DMS79 (cell line): ENCODE data around the gene SLC31A2.

Experiments used
- DNase-seq: peaks from one replicate; lab custom pipeline; 2025; lab: John Stamatoyannopoulos, UW

SLC31A2 gene

DNA sequence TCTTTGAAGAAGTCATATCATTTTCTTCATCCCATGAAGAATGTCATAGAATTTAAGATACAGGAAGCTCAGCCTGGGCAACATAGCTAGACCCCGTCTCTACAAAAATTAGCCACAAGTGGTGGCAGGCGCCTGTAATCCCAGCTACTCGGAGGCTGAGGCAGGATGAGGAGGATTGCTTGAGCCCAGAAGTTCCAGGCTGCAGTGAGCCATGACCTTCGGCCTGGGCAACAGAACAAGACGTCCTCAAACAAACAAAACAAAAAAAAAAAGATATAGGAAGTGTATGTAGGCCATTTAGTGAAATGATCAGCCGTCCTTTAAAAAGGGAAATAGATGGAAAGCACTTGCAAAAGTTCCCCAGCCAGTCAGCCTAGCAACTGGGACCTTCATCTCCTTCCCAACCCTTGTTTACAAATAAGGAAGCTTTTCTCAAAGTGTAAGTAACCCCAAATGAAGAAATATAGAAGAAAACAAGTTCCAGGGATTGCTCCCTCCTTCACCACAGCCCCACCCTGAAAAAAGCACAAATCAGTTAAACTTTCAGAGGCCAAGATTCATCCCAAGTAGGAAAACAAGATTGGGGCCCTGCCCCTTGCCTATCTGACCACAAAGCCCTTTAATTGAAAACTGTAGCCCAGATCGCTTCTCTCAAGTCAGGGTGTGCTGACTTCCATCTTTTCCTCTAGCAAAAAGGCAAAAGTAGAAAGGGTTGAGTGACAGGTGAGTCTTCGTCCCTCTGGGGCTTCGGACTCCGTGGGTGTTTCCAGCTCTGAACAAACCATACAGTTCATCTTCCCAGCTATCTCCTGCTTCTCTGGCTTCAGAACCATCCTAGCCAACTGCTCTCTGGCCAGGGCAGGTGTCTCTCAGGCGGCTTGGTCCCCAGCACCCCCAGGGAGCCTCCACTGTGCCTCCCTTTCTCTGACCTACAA is 1.2 kb downstream of the SLC31A2 start:
- no peak for DNase-seq

DNA sequence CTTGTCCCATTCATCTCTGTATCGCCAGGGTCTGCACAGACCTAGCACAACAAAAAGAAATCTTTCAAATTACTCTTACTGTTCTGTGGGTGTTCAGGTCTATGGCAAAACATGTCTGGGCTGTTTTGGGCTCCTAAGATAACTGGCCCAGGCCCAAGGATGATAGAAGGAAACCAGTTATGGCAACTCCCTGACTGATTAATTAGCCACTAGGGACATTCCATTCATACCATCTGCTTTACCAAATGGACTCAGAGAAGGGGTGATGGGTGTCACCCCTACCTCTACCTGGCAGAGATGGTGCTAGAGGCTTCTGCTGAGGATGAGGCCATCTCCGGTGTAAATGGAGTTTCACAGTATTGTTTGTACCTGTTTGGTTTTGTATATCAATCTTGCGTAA is 1.9 kb downstream of the SLC31A2 start:
- no peak for DNase-seq

DNA sequence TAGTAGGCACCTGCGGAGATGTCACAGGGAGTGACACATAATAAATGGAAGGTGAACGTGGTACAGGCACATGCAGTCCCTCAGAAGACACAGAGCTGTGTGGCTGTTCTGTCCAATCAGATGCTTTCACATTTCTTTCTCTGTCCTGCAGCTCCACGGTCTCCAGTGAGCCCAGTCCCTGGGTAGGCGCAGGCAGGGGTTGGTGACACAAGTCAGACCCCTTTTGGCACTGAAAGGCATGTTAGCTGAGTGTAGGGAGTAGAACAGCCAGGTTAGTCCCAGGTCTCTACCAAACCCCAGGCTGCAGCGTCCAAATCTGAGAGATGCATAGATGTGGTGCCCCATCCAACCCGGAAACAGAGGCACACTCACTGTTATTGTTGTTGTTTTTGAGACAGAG is 2.8 kb downstream of the SLC31A2 start:
- DNase-seq: no peak

DNA sequence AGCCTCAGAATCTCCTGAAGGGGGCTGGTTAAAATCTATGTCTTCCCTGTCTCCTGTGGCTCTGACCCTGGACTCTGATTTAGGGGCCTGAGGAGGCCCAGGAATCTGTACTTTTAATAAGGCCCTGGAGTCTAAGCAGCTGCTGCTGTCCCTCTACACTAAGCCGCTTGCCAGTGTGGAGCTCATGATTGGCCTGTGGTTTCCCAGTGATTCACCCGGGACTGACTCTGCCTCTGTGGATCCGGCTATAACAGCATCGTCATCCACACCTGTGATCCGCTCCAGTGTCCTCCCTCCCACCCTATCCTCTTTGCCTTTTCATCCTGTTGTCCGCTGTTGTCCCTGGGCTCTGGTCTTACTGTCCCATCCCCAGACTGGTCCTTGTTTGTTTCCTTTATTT is 3.7 kb downstream of the SLC31A2 start:
- no peak for DNase-seq

DNA sequence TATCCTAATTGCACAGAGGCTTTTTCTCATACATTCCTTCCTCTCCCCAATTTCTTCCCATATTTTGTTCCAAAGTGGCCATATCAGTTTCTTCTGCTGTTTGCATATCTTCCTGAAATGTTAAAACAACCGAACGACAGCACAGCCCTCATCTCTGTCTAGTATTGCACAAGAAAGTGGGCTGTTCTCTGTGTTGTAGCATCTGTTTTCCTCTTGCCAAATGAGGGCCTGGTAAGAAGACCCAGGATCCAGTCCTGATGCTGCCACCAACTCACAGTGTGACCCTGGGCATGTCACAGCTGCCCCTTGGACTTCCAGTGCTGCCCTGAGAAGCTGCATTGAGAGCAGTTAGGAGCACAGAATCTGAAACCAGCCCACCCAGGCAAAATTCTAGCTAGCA is 4.1 kb downstream of the SLC31A2 start:
- no peak for DNase-seq

DNA sequence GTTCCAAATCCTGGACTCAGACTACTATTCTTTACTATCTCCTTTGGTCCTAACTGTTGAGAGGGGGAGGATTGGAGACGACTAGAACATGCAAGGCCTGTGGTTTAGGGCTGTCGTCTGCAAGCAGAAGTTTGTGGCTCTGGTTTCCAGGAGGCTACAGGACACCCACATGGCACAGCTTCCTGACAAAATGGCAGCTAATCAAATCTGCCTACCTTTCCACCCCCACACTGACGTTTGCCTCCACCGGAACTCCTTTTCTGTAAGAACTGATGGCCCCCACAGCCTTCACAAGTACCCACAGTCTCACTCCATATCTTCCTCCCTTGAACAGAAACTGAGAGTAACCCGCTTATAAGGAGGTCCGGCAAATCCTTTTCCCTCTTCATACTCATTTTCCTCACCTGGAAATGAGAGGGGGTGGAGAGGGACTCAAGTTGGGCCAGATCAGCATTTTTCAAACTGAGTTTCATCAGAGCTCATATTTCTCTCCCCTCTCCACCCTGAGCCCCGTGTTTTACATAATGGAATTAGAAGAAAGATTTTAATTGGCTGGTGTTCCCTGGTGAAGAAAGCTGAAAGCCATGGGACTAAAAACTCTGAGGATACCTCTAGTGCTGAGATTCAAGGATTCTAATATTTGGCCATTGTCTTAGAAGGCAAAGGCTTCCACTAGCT is 5.2 kb downstream of the SLC31A2 start:
- no peak for DNase-seq

DNA sequence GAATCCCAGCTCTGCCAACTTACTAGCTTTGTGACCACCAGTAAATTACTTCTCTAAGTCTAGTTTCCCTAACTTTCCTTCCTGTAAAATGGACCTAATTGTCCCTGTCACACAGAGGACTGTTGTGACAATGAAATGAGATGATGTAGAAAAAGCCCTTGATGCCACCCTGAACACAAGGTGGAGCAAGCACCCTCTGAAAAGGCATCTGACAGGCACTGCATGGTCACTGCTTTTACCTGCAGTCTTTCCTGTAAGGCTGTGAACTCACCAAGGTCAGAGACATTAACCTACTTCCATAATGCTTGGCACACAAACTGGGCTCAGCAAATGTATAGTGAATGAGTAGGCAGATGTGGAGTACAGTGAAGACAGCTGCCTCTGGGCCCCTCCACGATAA is 6.1 kb downstream of the SLC31A2 start:
- no peak for DNase-seq

DNA sequence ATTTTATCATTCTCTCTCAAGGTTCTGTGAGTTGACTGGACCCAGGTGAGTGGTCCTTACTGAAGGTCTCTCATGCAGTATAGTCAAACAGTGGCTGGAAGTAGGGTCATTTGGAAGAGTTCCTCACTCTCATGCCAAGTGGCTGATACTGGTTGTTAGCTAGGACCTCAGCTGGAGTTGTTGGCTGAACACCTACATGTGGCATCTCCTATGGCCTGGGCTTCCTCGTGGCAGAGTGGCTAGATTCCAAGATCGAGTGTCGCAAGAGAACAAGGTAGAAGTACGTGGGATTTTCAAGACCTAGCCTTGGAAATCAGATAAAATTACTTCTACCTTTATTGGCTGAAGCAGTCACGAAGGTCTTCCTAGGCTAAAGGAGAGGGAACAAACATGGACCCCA is 7.6 kb downstream of the SLC31A2 start:
- no peak for DNase-seq

DNA sequence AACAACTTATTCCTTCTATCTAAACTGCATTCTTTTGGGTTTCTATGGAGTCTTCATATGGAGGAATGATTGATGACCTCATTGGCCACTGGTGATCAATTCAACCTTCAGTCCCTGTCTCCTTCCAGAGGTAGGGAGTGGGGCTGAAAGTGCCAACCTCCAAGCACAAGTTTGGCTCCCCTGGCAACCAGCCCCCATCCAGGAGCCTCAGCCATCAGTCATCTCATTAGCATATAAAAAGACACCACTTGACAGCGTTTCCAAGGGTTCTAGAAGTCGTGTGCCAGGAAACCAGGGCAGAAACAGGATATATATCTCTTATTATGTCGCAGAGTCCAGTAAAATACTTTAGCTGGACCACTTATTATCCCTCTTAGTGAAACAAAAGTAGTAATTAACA is 9.8 kb downstream of the SLC31A2 start:
- DNase-seq: peak; percentile 59

DNA sequence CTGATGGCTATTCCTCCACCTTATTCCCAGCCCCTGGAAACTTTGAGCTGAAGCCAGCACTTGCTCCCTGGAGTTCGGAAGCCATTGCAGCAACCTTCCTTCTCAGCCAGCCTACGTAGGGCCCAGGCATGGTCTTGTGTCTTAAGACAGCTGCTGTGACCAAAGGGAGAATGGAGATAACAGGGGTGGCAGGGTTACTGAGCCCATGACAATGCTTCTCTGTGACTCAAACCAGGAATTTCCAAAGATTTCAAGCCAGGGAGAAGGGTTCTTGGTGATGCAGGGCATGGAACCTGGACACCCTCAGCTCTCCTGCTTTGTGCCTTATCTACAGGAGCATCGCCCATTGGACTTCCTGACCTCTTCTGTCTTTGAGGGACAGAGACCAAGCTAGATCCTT is 12.2 kb downstream of the SLC31A2 start:
- DNase-seq: no peak

DNA sequence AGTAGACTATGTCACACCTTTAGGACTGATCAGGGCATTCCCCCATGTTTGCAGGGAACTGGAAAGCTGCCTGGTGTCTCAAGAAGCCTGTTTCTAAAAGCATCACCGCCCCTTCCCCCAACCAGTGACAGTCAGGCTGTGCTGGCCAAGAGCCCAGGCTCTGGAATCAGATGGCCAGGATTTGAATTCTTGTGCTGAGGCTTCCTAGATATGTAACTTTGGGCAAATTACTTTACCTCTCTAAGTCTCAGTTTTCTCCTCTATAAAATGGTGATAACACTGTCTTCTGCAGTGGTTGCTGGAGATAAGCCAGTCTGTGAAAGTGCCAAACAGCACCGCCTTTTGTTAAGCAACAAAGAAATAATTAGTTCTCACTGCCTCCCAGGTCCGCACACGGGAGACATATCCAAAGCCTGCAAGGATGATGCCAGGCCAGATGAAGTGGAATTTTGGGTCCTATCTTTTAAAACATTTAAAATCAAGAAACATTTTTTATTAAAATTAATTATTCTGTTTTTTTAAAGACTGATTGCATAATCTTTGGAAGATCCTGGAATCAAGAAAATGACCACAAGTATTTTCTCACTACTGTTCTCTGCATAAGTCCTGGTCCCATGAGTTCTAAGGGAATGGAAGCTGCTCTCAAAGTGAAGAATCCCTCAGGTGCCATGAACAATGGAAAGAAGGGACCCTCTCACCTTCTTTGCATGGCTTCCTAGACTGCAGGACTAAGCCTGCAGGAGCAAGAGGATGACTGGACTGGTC is 13.9 kb downstream of the SLC31A2 start:
- DNase-seq: no peak

DNA sequence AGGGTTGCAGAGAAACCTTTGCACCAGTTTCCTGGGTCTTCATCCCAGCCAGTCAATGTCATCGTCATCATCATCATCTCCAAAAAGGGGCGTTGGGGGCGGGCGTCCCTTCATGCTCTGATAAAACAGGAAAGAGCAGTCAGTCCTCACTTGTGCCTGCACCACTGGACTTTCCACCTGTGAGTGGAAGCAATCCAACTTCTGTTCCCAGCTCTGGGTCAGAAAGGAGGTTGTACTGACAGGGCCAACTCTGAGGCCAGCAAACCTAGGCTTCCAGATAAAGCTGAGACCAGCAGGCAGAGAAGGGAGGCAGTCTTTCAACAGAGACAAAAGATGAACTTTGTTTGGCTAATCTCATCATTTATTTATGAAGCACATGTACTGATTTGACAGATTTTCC is 15.2 kb downstream of the SLC31A2 start:
- DNase-seq: no peak

DNA sequence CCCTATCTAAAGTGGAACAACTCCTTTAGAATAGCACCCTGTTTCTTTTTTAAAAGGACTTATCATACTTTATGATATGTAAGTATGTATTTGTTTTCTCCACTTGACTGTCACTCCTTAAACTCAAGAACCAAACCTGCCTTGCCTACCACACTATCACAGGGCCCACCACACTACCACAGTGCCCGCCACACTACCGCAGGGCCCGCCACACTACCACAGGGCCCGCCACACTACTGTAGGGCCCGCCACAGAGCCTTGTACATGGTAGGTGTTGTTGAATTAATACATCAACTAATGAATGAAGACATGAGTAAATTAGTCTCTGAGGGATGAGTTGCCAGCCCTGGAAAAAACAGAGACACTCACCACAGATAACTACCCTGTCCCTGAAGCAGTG is 18.0 kb downstream of the SLC31A2 start:
- DNase-seq: no peak

DNA sequence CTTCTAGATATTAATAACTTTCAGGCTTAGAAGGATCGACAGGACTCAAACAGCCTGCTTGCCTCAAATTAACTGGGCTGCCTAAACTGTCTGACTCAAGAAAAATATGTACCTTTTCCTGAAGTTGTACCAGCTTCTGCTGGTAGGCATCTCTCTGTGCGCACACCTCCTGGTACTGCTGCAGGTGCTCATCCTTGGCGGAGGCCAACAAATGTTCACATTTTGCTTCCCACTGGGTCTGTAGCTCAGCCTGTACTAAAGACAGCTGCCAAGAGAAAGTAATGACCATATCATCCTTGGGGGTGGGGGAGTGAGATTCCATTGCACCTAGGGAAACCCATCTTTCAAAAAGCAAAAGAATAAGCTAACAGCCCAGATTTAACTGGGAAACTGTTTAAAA is 22.5 kb downstream of the SLC31A2 start:
- DNase-seq: no peak

DNA sequence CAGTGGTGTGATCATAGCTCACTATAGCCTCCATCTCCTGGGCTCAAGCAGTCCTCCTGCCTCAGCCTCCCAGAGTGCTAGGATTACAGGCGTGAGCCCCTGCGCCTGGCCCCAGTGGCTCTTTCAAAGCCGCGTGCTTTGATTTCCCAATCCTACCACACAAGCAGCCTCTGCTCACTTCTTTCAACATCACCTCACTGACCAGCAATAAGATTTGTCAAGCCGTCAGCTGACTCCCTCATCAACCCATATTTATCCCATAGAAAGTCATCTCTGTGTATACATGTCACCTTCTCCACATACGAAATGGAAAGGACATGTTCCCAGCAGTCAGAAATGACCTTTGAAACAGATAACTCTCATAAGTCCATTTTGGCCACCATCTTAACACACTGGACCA is 26.0 kb downstream of the SLC31A2 start:
- no peak for DNase-seq

DNA sequence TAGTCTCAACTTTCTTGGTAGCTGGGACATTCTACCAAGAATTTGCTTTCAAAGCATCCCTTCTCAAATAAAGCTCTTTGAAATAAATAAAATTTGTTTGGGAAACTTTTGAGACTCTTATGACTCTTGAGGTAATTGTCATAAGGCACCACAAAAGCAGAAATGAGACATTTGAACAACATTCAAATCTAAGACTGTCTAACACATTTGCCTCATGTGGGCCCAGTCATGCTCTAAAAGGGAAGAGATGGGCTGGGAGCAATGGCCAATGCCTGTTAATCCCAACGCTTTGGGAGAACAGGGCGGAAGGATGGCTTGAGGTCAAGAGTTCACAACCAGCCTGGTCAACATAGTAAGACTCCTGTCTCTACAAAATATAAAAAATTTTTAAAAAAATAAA is 26.4 kb downstream of the SLC31A2 start:
- no peak for DNase-seq

DNA sequence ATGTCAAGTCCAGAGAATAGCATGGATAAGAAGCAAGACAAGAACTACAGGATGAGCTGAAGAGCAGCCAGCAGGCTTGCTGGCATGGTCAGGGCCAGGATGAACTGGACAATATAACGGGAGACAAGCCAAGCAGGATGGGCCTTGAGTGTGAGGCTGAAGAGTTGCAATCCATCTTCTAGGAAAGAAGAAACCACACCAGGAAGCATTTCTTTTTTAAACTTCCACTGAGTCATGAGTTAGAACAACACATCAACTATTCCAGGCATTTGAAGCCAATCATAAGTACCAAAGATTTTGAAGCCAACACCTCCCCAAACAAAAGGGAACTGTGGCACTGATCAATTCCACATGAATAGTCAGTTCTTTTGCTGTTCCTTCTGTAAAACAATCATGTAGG is 27.3 kb downstream of the SLC31A2 start:
- no peak for DNase-seq

DNA sequence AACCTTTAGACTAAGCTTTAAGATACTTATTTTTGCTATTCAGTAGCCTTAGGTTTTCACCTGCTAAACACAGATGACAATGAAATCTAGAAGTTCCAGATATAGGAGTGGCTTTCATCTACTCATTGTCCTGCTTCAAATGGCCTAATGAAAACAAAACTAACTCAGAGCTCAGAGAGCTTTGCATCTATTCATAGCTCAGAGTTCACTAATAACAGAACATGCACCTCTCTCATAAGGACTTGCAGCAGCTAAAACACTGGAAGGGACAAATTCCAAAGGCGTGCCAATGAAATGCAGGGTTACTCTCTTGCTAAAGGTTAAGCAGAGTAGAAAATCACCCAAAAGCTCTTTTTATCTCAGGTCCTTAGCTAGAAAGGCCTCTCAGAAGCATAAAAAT is 29.0 kb downstream of the SLC31A2 start:
- DNase-seq: no peak

DNA sequence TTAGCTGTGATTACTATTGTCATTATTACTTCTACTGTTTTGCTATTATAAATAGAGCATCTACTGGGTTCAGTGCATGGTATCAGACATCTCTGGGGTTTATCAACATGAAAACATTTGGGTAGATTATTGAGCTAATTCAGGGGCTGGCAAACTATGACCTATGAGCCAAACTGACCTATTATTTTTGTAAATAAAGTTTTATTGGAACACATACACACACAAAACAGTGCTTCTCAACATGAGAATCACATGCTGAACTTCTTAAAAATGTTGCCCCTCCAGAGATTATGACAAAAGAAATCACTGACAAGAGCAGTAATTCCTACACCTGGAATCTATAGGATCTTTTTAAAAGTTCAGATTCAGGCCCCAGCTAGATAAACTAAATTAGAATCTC is 30.4 kb downstream of the SLC31A2 start:
- no peak for DNase-seq

DNA sequence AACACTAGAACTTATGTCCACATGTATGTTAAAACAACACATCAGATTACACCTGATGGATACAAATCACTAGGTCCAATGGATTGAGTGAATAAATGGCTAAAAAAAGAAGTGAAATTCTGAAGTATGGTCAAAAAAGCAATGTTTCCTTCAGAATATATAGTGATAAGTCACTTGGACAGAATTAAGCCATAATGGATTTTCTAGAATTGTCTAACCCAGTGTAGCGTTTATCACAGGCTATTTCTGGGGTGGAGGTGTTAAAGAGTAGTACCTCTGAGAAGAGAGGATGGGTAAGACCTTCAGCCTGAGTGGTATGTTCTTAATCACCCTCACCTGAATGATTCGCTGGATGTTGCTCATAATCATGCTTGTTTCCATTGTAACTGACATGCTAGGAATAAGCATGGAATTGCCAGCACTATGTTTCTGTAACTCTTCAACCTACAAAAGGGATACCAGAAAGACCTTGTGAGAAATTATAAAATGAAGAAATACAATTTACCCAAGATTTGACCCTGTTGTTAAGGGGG is 33.2 kb downstream of the SLC31A2 start:
- DNase-seq: no peak

DNA sequence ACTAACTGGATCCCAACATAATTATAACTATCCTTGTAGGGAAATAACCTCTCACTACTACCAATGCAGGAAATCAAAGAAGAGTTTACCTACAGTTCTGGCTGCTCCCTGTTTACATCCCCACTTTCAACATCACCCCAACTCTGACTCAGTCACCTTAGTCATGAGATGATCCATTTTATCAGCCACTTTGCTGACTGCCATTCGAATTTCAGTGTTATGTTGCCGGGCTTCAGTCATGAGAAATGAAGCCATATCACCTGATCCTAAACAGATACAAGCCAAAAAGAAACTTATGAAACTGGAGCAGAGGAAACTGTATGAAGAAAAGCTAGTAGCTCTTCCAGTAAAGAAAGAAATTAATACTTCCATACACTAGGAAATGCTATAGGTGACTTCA is 33.7 kb downstream of the SLC31A2 start:
- no peak for DNase-seq

DNA sequence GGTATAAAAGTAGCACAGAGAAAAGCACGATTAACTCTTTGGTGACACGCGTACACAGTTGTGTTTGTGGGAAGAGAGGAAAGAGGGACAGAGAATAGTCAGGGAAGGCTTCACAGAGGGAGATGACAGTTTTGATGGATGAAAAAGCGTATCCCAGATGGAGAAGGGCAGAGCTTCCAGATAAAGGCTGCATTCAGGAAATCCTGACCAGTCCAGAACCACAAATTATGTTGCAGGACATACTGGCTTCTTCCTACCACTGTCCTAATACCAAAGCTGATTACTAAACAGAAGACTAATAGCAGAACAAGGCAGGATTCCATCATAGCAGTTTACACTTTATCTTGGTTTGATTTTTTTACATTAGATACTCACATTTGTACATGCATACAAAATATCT is 34.5 kb downstream of the SLC31A2 start:
- no peak for DNase-seq
